ENCODE measurements around the gene IFNL1. TPM values are rescaled to one million over a fixed set of nuclear protein-coding genes. Genes with fewer than 3 reads are reported as not detected.

IFNL1 gene
- total and polyA plus RNA-seq, 9 of the 15 experiments (the other 6 are each of a cell fraction or from before 2014, with no cell fraction given) = not detected

GRCh38 chr19:39257227-39257626 lies 39.0 kb upstream of the IFNL1 start:
- intact Hi-C loops (cut with micrococcal nuclease) = loop anchor here (10.0 kb wide), 1 partner anchor 48 kb away; no protein-coding TSS in a partner anchor
- in situ Hi-C loops (cut with MboI) = no loop called here
- POLR2A ChIA-PET = no interaction called here
- no peak overlapping the region for H3K4me2 ChIP-seq (ENCODE audit: insufficient read depth, low read length)
- H4K20me1 ChIP-seq (replicated peaks; ENCODE audit: control insufficient read depth, insufficient read depth, low read length) = no peaks in the 10 kb centered on the region
- H3K9me1 ChIP-seq (ENCODE audit: control insufficient read depth, insufficient read depth, low read length) = no peaks in the 10 kb centered on the region
- WGBS (ENCODE audit: insufficient coverage, low coverage, missing lambda C conversion rate) = 95% methylated on average over 4 of the region's 4 CpGs
- CTCF ChIA-PET (ENCODE audit: low intra/inter-chr PET ratio) = no interaction called here
- no peak overlapping the region for H3K27ac ChIP-seq (ENCODE audit: extremely low read depth, low read depth, low read length)
- H3K4me1 ChIP-seq (replicated peaks in 1 of 2; ENCODE audit: control insufficient read depth in 2 of 2, insufficient read depth in 2 of 2, low read length in 2 of 2) = peaks cover 49 to 55% of the 10 kb centered on the region in 2 experiments
- no peak overlapping the region; the same call in 1 of the 2 replicates for H2AFZ ChIP-seq (ENCODE audit: low read depth, low read length)
- H3K4me3 ChIP-seq = no peak overlapping the region
- BruUV-seq (replicated peaks) = no TSS peak
- no peaks in the 10 kb centered on the region for H3K79me2 ChIP-seq (ENCODE audit: control insufficient read depth, insufficient read depth, low read length)
- no peaks in the 10 kb centered on the region for H3K9me3 ChIP-seq (replicated peaks; ENCODE audit: control insufficient read depth, insufficient read depth, low read depth, low read length)
- DNase-seq (ENCODE audit: extremely low read depth in 1 of 4, low spot score in 3 of 4) (no peak), ATAC-seq (no peak), FAIRE-seq (no peak)
- H3K27me3 ChIP-seq (ENCODE audit: control insufficient read depth in 2 of 2, insufficient read depth in 2 of 2, low read length in 2 of 2) = no peaks in the 10 kb centered on the region
- no peaks in the 10 kb centered on the region for H3K36me3 ChIP-seq (ENCODE audit: control insufficient read depth, insufficient read depth, low read length)
- H3K9ac ChIP-seq (ENCODE audit: insufficient read depth in 1 of 2, low read depth in 2 of 2, low read length in 2 of 2) = no peak overlapping the region
- TF ChIP-seq MLLT1 (IDR thresholded peaks at IDR 0.05) (no peak), CREM (IDR thresholded peaks at IDR 0.05; ENCODE audit: low read depth) (no peak), TRIM28 (IDR thresholded peaks at IDR 0.05) (no peak), JUND (IDR thresholded peaks at IDR 0.05; ENCODE audit: borderline replicate concordance, low read depth, low read length) (no peak), JUND (tag; IDR thresholded peaks at IDR 0.05; ENCODE audit: borderline replicate concordance, low read depth, low read length) (no peak), RFX7 (CRISPR knock-in tag; IDR thresholded peaks at IDR 0.05) (no peak), ZNF668 (CRISPR knock-in tag; IDR thresholded peaks at IDR 0.05) (no peak), ZBTB7A (IDR thresholded peaks at IDR 0.05; ENCODE audit: borderline replicate concordance, control insufficient read depth, low read depth, low read length) (no peak), TAF7 (tag; IDR thresholded peaks at IDR 0.05) (no peak), PTBP1 (IDR thresholded peaks at IDR 0.05; ENCODE audit: low read depth, low read length) (no peak), CHD4 (IDR thresholded peaks at IDR 0.05; ENCODE audit: insufficient read depth, insufficient replicate concordance, low read depth, low read length, poor library complexity, severe bottlenecking) (no peak)
